Type B pancreatic cell (in vitro differentiated cells): Measurements from ENCODE around the gene ZMIZ1. TPM values are rescaled to one million over a fixed set of nuclear protein-coding genes. Genes with fewer than 3 reads are reported as not detected.

Source experiments
- DNase-seq: peaks from one replicate; pipeline ENCODE4 v3.0.0; 2021; ENCODE audit warnings: mixed read lengths; ENCODE audit not compliant: unreplicated experiment; ENCODE audit errors: extremely low spot score
- H3K27ac Mint-ChIP-seq: 2 replicates; pipeline ENCODE4 v1.8.0; 2021; ENCODE audit warnings: mild to moderate bottlenecking, mixed read lengths
- H3K27me3 Mint-ChIP-seq: 2 replicates; pipeline ENCODE4 v1.8.0; 2021; ENCODE audit warnings: mixed read lengths
- H3K36me3 Mint-ChIP-seq: 2 replicates; pipeline ENCODE4 v1.8.0; 2021; ENCODE audit warnings: mixed read lengths
- H3K4me1 Mint-ChIP-seq: one replicate; pipeline ENCODE4 v1.8.0; 2021; ENCODE audit warnings: mixed read lengths; ENCODE audit not compliant: unreplicated experiment
- H3K4me3 Mint-ChIP-seq: 2 replicates; pipeline ENCODE4 v1.8.0; 2021; ENCODE audit warnings: mild to moderate bottlenecking, mixed read lengths
- H3K9me3 Mint-ChIP-seq: 2 replicates; pipeline ENCODE4 v1.8.0; 2021; ENCODE audit warnings: mixed read lengths
- CTCF ChIP-seq: fragments of 200-600 bp; sonication (generic); conservative IDR thresholded peaks from 2 replicates; pipeline ENCODE4 v1.5.0; 2021; ENCODE audit warnings: antibody characterized with exemption, mild to moderate bottlenecking
- total RNA-seq: library from RNA; stranded (reverse); gene quantifications from 2 replicates; pipeline ENCODE4 v1.2.1, GENCODE V29; 2021; ENCODE audit warnings: low replicate concordance

ZMIZ1 gene
- total RNA-seq, 1 donor from 2014 or later = 102 TPM

- Mint-ChIP-seq H3K27ac (no peak overlapping the region), H3K4me1 (peaks cover 32% of the 10 kb centered on the region), H3K9me3 (no peaks in the 10 kb centered on the region), H3K4me3 (no peak overlapping the region), H3K36me3 (no peaks in the 10 kb centered on the region), H3K27me3 (peaks cover under 1% of the 10 kb centered on the region)
- TF ChIP-seq CTCF = no peak
- DNase-seq = no peak
Observed at GRCh38 chr10:79055892-79056291, 12.9 kb upstream of the ZMIZ1 start.

- no peak for TF ChIP-seq CTCF
- peaks cover 32% of the 10 kb centered on the region for H3K4me1 Mint-ChIP-seq
- no peaks in the 10 kb centered on the region for H3K9me3 Mint-ChIP-seq
- H3K27me3 Mint-ChIP-seq = peaks cover 3% of the 10 kb centered on the region
- no peak overlapping the region for H3K27ac Mint-ChIP-seq
- no peak for DNase-seq
- no peaks in the 10 kb centered on the region for H3K36me3 Mint-ChIP-seq
- no peak overlapping the region for H3K4me3 Mint-ChIP-seq
Observed at GRCh38 chr10:79056361-79056735, 12.4 kb upstream of the ZMIZ1 start.

GRCh38 chr10:79056736-79057391 lies 11.9 kb upstream of the ZMIZ1 start:
- no peak for TF ChIP-seq CTCF
- peaks cover 3% of the 10 kb centered on the region for H3K27me3 Mint-ChIP-seq
- H3K4me3 Mint-ChIP-seq = no peak overlapping the region
- H3K36me3 Mint-ChIP-seq = no peaks in the 10 kb centered on the region
- H3K27ac Mint-ChIP-seq = no peak overlapping the region
- DNase-seq = no peak
- H3K4me1 Mint-ChIP-seq = peaks cover 27% of the 10 kb centered on the region
- H3K9me3 Mint-ChIP-seq = no peaks in the 10 kb centered on the region

GRCh38 chr10:79057481-79058275 lies 11.1 kb upstream of the ZMIZ1 start:
- TF ChIP-seq CTCF = no peak
- no peak overlapping the region for H3K4me3 Mint-ChIP-seq
- DNase-seq = no peak
- peaks cover 20% of the 10 kb centered on the region for H3K4me1 Mint-ChIP-seq
- no peaks in the 10 kb centered on the region for H3K9me3 Mint-ChIP-seq
- H3K36me3 Mint-ChIP-seq = no peaks in the 10 kb centered on the region
- H3K27me3 Mint-ChIP-seq = peaks cover 3% of the 10 kb centered on the region
- no peak overlapping the region for H3K27ac Mint-ChIP-seq

GRCh38 chr10:79058899-79059841 lies 9.6 kb upstream of the ZMIZ1 start:
- Mint-ChIP-seq H3K9me3 (no peaks in the 10 kb centered on the region), H3K36me3 (no peaks in the 10 kb centered on the region), H3K27me3 (peaks cover 3% of the 10 kb centered on the region), H3K4me3 (peak overlapping the region; percentile 61), H3K27ac (peak overlapping the region; percentile 71), H3K4me1 (peaks cover 20% of the 10 kb centered on the region)
- DNase-seq = no peak
- TF ChIP-seq CTCF = no peak
